Midbrain (tissue), 1 donor: ENCODE data around the gene ZMIZ1.

Source experiments
- DNase-seq: peaks from one replicate; lab custom pipeline; 2025; lab: John Stamatoyannopoulos, UW

Gene ZMIZ1

DNA sequence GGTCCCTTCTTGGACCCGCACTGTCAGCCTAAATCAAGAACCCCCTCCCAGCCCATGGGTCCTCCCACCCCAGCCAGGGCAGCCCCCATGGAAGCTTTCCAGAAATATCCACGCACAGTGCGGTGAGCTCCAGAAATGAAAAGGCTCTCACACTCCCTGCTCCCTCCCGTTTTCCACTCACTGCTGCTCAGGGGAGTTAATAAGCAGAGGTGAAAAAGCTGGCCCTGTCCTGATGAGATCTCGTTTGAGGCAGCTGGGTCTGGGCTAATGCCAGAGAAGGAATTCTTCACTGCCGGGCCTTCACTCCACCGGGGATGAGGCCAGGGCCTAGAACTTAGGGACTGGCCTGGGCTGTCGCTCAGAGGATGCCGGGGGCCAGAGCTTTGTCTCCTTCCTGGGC is 102.2 kb downstream of the ZMIZ1 start:
- DNase-seq = no peak

DNA sequence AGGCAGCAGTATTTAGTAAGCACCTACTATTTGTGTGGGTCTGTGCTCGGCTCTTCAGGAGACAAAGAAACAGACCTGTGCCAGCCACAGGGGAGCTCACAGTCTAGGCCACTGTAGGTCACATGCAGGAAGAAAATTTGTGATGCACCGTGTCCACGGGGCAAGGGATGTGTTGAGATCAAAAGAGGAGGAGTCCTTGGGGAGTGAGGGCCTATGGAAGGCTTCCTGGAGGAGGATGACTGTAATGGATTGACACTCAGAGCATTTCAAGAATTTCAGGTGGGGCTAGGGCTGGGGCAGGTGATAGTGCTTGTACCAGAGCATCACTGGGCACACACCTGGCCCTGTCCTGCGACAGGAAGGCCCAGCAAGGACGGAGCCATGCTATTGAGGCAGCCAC is 102.7 kb downstream of the ZMIZ1 start:
- no peak for DNase-seq

DNA sequence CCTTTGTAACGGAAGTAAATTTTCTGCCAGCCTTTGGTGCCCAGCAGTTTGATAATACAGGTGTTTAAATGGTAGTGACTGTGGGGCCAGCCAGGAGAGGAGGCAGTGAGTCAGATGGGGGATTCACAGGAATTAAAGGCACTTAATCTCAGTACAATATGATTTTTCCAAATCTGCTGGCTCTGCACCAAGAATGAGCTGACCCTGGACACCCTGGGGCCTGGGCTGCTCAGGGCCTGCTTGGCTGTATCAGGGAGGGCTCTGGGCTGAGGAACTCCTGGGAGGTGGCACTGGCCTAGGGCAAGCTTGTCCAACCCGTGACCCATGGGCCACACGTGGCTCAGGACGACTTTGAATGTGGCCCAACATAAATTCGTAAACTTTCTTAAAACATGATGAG is 104.1 kb downstream of the ZMIZ1 start:
- DNase-seq = no peak

DNA sequence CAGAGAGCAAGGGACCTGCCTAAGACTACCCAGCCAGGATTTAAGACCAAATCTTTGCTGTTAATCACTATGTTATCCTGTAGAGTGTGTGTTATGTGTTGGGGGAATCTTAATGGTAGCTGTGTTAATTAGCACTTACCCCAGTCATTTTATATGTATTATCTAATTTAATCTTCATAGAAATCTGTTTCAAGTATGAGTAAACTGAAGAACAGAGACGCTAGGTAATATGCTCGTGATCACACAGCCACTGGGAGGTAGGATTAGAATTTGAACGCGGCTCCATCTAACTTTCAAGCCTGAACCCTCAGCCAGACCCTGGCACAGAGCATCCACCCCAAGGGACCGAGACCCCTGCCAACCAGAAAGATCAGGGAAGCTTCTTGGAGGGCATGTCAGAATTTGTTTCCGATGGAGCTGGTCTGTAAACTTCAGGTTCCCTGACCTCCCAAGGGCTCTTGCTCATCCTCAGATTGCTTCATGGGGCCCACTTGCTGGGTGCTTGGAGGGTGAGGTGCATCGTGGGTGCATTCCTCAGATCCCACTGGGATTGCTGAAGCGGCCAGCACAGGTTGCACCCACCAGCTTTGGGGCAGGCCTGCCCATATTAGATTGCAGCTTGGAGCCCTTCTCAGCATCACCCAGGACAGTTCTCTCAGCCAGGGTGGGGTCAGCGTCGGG is 105.0 kb downstream of the ZMIZ1 start:
- DNase-seq = no peak

DNA sequence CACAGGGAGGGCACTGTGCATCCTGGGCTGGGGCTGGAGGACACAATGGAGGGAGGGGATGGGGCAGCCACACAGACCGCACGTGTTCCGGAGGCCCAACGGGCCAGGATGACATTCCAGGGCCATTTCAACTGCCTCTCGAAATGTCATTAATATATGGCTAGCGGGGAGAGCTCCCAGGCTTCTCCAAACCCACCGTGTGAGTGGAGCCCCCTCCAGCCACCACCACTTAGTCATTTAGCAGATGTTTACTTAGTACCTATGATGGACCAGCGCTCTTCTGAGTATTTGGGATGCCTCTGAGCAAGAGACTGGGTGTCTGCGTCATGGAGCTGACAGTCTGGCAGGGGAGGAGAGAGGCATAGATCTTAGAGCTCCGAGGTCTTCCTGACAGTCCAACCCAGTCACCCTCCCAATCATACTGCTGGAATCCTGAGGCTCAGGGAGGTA is 107.3 kb downstream of the ZMIZ1 start:
- DNase-seq = no peak

DNA sequence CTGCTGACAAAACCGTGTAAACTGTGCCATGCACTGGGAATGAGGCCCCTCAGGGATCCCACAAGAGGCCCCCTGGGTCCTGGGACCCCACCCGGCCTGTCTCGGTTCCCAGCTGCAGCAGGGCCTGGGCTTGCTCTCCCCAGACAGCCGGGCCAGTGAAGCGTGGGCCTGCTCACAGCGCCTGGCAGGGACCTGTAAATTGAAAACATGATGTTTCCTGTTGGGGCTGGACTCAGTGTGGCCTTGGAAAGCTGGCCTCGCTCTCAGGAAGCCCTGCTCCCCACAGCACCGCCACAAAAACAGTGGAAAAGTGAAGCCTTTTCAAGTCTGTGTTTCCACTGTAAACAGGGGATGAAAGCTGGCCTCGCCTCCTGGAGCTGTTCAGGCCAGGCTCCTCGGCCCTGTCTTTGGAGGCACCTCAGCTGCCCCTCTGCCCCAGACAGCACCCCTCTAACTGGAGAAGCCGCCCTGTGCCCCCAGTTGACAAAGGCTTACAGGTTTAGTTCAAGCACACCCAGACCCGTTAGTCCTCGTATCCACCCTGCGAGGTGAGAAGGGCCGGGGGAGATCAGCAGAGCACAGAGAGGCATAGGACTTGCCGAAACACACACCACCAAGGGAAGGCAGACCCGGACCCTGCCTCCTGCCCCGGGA is 108.3 kb downstream of the ZMIZ1 start:
- DNase-seq = peak; percentile 18

DNA sequence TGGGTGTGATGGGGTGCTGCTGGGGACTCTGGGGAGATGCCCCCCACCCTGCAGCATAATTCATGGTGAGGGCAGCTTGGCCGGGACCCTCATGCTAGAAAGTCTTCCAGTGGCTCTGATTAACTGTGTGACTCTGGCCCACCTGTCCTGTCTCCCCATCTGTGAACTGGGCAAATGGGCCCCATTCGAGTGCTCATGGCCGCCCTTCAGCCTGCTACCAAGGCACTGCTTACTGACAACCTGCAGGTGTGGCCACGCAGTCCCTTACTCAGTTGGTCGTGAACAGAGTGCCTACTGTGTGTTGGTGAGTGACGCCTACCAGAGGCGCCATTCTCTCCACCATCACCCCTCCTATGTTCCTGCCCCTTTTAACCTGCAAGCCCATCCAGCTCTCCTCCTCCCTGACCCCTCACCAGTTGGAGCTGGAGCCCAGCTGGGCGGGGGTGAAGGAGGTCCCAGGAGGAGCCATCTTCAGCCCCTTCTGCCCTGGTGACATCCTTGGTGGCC is 109.4 kb downstream of the ZMIZ1 start:
- no peak for DNase-seq

DNA sequence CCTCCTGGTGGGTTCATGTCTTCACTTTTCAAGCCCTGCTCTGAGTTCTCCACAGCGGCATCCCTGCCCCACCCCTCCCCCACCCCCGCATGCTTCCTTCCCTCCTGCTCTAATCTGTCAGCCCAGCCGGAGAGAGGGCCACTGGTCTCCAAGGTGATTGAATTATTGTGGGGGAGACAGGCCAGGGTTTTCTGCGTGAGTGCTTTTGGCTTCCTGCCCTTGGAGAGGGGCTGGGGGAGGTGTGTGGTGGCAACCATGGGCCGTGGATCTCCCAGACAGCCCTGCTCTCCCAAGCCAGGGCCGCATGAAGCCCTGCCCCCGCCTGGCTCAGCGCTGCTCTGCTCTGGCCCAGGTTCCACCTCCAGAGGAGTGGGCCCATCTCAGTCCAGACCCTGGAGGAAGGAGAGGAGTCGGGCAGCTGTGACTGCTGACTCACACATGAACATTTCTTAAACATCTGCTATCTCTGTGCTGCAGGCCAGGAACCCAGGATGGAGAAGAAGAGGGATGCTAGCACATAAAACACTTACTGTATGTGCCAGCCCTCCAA is 109.9 kb downstream of the ZMIZ1 start:
- DNase-seq = peak; percentile 43

DNA sequence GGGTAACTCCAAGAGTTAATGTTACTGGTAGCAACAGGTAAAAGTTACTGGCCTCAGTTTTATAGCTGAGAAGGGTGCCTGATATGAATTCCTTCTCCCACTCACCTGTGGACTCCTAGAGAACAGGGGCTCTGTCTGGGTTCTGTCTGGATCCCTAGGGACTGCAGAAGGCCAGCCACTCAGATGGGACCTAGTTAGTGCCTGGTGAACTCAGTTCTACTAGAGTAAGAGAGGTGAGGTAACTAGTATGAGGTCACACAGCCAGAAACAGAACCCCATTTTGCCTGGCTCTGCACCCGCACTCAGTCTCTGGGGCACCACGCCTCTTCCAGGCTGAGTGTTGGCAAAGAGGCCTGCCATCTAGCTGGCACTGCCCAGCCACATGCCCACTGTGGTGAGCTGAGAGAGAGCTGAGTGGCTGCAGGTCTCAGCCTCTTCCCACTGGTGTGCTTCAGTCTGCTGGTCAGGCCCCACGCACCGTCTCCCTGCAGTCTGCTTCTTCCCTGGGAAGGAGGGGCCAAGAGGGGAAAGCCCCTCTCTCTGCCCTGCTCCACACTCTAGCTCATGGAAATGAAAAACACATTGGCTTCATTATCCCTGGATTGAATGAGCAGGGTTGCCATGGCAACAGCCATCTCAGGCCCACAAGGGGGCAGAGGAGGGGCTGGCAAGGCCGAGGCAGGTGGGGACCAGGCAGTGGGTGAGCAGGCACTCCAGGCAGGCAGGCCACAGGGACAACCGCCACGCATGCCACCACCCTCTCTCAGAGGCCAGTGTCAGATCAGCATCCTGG is 110.6 kb downstream of the ZMIZ1 start:
- peak; percentile 41 for DNase-seq

DNA sequence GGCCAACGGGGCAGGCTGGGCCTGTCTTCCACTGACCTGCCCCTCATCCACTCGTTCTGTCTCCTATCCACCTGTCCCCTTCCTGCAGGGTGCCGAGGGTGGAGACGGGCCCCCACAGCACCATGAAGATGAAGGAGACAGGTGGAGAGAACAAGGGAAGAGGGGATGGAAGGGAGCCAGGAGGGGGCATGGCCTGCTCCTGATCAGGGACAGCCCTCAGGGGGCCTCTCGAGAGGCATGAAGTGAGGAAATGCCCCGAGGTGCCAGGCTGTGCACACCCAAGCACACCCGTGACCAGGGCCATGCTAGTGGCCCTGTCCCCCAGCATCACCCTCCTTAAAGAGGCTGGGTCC is 111.2 kb downstream of the ZMIZ1 start:
- DNase-seq = no peak

DNA sequence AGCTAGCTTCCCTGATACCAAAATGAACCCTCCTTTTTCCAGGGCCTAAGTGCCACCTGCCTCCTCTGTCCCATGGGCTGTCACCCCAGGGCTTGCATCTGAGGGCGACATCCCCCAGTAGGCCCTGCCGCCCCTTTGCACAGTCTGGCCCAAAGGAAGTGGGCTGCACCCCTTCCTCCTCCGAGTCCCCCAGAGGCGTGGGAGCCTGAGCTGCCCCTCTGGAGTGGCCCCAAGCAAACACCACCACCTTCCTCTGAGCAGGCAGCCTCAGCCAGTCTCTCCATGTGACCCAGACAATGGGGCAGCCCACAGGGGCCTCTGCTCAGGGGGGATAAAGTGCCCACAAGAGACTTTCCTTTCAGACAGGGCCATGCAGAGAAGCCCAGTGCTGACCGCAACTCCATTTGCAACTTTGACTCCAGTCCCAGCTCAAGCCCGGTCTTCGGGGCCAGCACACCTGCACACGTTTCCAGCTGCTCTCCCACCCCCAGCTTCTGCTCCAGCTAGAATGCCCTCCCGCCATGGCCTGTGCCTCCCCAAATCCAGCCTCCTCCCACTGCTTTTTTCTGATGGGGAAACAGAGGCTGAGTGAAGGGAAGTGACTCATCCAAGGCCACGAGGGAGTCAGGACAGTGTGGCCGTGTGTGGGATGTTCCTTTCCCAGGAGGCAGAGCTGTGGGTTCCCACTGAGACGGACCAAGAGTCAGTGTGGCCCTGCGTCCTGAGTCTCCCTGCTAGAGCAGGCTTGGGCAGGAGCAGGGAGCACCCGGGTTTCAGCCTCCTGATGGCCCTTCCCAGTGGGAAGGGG is 111.9 kb downstream of the ZMIZ1 start:
- DNase-seq = no peak

DNA sequence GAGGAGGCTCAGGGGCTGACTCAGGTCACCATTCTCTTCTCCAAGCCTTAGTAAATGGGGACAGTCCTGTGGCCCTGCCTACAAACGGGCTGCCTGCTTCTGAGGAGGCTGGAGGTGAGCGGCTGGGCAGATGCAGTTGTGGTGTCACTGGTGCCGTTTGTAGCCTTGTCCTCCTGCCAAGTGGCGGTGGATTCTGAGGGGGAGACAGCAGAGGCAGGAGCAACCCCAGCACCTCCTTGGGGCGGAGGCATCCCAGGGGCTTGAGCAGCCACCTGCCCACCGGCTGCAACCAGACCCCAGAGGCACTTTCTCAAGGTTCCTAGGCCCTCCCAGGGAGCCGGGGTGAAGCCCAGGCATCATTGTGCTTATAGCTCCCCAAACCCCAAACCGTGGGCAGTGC is 112.5 kb downstream of the ZMIZ1 start:
- DNase-seq = no peak

DNA sequence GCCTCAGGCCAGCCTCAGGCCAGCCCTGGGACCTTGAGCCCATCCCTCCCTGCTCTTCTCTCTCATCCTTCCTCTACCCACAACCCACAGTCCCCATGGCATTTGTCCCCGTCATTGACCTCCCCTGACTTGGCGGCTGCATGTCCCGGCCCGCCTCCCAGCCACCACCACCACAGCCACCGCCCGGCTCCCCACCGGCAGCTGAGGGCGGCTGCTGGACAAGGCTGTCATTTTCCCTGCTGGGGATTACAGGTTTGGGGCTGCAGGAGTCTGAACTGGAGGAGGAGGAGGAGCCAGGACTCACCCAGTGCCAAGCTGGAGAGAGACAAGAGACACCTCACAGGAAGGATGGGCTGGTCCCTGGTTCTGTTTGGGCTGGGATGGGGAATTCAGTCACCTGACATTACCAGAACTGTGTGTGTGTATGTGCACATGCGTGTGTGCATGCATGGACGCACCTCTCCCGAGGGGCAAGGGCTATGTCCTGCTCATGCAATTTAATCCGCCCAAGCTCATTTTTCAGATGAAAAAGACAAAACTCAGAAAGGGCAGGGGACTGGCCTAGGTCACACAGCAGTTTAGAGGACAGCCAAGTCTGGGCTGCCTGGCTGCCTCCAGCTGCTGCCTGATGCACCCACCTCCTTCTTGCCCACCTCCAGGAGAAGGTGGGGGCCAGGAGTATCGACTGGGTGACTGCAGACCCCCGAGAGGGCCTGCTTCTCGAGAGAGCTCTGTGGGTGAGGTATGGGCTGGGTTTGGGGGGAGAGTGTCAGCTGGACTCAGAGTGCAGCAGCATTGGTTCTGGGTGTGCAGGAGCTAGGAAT is 113.1 kb downstream of the ZMIZ1 start:
- DNase-seq = no peak

DNA sequence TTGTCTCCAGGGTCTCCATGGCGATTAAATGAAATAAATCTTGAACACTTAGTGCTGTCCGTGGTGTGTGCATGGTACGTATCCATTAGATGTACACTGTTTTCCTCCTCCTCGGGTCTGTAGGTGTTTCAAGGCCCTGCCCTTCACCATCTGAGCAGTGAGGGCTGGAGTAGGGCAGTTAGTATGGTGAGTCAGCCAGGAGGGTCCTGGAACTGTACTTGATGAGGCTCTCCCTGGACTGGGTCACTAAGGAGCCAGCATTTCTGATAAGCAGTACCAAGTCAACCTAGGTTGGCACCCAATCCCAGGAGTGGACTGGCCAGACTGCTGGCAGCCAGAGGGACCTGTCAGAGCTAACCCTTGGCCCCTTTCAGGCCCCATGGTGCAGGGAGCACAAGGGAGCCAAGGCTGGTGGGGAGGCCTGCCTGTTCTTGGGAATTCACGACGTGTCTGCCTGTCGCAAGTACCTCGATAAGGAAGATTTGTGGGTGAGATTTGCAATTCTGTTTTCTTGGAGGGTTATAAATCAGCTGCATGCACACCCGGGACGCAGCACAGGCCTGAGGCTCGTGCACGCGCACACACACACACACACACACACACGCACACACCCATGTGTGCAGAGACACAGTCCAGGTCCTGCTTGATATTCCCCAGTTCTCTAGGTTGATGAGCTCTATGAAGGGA is 114.2 kb downstream of the ZMIZ1 start:
- DNase-seq = no peak

DNA sequence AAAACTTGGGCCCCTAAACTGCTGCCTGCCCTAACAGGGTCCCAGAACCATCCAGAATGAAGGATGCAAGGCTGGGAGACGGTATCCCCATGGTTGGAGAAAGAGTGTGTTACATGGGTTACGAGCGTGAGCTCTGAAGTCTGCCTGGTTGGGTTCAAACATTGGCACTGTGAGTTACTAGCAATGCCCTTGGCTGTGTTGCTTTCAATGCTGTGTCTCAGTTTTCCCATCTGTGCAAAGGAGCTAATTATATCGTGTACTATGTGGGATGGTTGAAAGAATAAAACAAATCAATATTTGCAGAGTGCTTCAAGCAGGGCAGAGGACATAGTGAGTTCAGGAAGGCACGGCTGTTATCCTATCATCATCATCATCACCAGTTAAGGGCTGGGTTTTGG is 114.7 kb downstream of the ZMIZ1 start:
- no peak for DNase-seq

DNA sequence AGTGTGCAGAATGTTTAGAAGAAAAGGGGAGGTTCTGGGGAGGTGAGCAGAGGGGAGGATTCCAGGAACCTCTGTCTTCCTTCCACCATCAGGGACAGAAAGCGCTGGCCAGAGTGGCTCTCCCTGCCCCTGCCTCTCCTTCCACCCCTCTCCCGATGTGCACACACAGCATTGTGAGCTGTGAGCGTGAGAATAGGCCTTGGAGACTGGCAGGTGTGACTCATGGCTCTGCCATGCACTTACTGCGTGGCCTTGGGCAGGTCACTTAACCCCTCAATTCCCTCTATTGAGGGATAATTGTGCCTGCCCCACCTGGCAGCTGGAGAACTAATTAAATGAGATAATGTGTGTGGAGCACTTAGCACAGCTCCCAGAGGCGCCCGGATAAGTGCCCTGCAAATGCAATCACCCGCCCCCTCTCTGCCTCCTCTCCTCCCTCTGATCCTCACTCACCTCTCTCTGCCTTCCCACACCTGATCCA is 115.4 kb downstream of the ZMIZ1 start:
- DNase-seq = no peak

DNA sequence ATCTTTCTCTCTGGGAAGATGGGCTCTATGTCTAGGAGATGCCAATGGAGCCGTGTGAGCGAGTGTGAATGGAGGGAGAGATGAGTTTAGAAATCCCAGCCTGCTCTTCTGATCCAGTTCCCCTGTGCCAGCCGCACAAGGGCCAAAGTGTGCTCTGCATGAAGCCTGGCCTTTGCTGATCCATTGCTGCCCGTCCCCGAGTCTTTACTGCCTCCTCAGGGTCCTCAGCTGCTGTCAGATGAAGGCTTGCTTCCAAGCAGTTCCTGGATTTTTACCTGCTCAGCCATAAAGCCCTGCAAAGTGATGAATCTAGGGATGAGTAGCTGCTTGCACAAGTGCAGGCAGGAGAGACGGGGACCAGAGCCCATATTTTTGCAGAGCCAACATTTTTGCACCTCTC is 115.9 kb downstream of the ZMIZ1 start:
- no peak for DNase-seq

DNA sequence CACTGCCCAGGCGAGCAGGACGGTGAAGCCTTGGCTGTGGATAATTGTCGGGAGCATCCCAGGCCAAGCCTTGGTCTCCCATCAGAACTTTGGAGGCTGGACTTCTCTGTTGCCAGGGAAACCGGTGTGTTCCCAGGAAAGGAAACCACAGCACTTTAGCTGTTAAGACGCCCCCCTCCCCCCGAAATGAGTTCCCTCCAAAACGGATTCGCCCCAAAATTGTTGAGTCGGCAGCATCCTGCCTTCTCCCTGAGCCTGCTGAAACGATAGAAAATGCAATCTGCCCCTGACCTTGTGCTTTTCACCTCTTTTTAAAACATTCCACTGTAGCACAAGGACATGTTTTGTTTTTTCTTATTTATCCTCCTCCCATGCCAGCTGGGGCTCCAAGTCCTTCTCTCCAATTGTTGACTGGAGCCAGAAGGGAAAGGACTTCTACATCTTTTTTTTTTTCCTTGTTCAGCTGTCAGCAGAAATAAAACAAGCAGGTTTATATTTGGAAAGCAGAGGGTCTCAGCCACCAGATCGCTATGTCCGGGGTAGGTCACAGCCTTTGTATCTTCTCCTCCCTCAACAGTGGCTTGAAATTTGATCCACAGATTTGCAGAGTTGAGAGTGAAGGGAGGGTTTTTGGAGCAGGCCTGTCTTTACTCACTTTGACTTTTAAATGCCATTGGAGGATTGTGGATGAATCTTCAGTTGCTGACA is 116.5 kb downstream of the ZMIZ1 start:
- no peak for DNase-seq

DNA sequence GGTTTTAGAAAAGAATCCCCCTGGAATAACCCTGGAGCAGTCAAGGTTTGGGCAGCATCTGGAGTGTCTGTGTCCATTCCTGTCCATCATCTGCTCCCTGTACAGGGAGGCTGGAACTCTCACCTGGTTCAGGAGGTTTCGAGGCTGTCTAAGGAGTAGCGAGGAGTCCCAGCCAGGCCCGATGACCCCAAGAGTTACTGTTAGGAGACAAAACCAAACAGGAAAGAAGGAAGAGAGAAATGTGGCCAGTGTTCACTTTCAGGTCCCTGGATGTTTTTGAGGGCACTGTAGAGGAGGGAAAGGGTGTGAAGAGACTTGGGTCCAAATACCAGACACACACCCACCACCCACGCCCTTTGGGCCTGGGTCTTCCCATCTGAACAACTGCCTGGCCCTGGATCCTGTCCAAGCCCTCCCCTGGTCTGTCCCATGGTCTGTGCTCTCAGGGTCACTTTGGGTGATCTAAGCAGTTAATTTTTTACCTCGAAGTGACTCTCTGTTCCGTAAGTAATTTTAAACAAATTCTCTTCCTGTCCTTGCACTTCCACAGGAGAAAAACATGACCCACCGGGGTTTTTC is 117.1 kb downstream of the ZMIZ1 start:
- no peak for DNase-seq
